ENCODE data around the gene DGKQ. TPM values are rescaled to one million over a fixed set of nuclear protein-coding genes. Genes with fewer than 3 reads are reported as not detected.

DGKQ gene, protein sequence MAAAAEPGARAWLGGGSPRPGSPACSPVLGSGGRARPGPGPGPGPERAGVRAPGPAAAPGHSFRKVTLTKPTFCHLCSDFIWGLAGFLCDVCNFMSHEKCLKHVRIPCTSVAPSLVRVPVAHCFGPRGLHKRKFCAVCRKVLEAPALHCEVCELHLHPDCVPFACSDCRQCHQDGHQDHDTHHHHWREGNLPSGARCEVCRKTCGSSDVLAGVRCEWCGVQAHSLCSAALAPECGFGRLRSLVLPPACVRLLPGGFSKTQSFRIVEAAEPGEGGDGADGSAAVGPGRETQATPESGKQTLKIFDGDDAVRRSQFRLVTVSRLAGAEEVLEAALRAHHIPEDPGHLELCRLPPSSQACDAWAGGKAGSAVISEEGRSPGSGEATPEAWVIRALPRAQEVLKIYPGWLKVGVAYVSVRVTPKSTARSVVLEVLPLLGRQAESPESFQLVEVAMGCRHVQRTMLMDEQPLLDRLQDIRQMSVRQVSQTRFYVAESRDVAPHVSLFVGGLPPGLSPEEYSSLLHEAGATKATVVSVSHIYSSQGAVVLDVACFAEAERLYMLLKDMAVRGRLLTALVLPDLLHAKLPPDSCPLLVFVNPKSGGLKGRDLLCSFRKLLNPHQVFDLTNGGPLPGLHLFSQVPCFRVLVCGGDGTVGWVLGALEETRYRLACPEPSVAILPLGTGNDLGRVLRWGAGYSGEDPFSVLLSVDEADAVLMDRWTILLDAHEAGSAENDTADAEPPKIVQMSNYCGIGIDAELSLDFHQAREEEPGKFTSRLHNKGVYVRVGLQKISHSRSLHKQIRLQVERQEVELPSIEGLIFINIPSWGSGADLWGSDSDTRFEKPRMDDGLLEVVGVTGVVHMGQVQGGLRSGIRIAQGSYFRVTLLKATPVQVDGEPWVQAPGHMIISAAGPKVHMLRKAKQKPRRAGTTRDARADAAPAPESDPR
- 6.5 TPM for polyA plus RNA-seq (ENCODE audit: insufficient read length)

DNA sequence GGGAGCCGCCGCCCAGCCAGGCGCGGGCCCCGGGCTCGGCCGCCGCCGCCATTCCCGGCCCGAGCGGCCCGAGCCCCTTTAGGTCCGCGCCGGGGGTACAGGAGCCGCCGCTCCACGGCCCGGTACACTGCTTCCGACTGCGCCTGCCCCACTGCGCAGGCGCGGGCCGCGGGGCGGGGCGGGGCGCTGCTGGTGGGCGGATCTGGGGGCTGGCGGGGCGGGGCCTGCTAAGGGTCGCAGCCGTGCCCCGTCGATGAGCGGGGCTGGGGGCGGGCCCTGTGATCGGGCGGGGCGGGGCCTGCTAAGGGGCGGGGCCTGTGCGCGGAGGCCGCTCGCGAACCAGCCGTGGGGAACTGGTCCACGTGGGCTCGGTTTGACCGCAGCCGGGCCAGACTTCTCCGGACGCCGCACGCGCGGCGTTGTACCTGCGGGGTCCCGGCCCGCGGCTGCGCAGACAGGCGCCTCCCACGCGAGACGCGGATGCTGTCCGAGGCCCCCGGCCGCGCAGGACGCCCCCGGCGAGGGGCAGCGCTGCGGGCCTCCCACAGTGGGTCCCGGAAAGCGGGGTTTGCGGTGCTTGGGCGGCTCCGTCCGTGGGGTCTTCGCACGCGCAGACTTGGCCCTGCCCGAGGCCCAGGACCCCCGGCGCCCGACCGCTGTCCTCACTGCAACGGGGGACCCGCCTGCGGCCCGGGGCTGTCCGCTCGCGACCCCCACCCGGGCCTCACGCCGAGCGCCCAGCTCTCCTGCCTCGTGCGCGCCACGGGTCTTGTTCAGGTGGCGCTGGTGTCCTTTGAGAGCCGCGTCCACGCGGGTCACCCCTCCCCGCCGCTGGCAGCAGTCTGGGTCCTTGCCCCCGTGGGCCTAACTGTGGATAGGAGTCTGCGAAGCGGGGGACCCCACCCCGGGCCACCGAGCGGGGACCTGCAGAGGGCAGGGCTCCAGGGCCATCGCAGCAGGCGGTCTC is at the start of gene DGKQ:
Gene DGKQ (minus strand): TSS at position 139 of the 967 bp plus-strand sequence. CDS start 87 bp downstream, at position 52.
- DNase-seq = peak; percentile 83

DNA sequence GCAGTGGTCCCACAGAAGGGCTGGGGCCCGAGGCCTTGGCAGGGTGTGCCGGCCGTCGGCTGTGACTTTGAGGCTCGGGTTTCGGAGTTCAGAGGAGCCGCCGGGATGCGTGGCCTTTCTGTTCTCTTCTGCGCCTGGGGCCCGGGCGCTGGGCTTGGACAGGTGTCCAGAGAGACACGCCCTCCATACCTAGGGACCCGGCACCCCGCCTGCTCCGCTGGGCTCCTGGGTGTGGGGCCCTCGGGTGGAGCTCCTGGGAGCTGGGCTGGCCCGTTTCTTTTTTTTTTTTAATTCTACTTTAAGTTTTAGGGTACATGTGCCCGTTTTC is 49.3 kb upstream of the DGKQ start:
- DNase-seq = no peak

DNA sequence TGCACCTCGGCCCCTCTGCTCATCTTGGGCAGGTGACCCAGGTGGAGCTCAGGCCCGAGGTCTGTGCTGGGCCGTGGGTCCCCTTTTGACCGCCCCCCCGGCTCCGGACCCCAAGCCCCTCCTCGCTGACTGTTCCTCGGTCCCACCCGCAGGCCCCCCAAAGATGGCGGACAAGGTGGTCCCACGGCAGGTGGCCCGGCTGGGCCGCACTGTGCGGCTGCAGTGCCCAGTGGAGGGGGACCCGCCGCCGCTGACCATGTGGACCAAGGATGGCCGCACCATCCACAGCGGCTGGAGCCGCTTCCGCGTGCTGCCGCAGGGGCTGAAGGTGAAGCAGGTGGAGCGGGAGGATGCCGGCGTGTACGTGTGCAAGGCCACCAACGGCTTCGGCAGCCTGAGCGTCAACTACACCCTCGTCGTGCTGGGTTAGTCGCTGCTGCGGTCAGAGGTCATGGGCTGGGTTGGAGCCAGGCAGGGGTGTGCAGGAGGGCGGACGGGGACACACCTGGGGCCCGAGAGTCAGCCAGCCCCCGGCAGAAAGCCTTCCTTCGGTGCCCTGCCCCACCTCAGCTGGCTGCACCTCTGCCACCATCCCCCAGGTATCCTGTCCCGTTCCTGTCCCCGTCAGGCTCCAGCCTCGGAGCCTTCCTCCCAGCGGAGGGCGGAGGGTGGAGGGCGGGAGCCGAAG is 48.8 kb upstream of the DGKQ start:
- no peak for DNase-seq

DNA sequence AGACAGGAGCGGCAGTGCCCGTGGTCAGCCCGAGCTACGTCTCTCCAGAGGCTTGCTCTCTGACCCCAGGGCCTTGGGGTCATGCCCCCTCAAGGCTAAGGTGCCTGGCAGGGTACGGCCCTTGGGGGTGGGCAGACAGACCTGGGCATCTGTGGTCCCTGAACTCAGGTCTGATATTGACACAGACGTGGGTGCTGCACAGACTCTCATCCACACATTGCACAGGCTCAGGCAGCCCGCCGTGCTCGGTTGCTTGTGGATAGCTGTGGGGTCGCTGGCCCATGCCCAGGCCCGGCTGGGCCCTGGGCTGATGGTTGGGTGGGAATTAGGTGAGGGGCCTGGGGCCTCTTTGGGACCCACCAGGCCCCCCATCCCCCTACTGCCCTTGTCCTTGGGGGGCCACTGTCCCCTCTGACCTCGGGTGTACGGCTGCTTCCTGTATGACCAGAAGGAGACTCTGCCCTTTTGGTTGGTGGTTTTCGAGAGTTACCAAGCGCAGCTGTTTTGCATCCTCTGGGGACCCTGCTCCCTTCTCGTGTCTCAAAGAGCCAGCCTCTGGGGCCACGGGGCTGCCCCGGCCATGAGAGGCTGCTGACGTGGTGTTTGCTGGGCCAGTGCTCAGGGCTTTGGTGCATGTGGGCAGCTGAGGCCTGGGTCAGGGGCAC is 48.1 kb upstream of the DGKQ start:
- no peak for DNase-seq

DNA sequence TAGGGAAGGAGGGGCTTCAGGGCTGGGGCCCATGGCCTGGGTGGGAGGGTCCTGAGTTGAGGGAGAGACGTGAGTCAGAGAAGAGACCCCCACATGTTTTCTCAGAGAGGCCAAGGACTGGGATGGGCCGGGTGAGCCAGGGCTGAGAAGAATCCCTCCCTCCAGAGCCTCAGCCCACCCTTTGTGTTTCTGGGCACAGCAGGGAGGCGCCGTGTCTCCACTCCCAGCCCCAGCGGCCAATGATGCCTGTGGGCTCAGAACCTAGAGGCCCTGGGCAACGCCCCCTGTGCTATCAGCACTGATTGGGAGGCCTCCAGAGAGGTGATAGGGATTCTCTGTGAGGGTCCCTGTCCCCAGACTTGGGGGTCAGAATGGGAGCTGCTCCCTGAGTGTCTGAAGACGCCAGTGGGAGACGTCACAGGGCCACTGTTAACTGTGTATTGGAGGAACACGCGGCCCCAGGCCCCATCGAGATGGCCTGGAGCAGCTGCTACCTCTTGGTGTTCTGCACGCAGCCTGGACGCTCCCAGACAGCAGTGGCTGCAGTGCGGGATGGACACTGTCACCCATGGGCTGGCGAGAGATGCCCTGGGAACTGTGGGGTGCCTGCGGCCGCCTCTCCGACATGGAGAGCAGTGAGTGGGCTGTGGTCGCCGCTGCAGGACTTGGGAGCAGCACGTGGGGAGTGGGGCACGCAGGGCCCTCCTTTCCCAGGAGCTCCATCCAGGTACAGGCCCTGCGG is 46.5 kb upstream of the DGKQ start:
- no peak for DNase-seq

DNA sequence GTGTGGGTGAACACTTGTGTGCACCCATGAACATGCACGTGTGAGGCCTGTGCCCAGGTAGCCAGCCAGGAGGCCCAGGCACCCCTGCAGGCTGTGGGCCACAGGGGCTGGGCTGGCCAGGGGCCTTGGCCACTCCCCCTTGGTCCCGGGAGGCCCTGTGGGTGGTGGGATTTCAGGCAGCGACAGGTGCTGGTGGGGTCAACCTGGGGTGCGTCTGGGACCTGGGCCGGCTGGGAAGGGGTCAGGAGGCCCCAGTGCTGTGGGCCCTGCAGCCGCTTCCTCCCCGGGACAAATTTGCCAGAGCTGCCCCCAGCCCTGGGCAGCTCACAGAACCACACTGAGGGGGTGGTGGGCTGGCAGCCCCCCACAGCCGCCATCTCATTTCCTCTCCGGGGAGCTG is 46.0 kb upstream of the DGKQ start:
- no peak for DNase-seq

DNA sequence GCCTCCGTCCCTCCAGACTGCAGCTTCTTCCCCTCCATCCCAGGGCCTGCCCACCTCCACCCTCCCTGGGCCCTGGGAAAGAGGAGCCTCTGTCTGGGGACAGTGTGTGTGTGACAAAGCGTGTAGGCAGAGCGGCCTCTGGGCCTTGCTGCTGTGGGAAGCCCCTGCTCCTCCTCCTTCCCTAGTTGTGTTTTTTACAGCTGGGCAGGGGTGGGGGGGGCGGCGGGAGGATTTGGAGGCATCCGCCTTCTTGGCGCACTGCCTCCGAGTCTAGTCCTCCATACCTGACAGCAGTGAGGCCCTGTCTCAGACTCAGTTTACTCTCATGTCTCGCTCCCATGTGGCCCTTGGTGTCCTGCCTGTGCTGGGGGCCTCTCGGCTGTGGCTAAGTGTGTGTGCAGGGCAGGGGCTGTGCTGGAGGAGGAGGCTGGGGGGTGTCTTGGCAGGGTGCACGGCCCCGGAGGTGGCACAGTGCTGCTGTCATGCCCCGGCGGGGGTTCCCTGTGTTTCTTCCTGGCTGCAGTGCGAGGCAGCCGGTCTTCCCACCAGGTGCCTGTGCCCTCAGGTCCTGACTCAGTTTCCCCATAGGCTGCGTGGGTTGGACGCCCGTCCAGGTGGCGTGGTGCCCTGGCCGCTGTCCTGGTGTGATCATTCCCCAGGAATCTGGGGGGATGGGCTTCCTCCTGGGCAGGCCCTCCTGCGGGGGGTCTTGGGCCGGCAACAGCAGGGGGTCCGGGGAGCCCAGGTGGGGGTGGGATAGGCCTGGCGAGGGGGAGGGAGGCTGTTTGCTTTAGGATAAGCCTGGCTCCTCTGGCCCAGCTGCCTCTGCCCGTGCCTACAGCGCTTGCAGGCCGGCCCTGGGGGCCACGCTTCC is 45.0 kb upstream of the DGKQ start:
- no peak for DNase-seq

DNA sequence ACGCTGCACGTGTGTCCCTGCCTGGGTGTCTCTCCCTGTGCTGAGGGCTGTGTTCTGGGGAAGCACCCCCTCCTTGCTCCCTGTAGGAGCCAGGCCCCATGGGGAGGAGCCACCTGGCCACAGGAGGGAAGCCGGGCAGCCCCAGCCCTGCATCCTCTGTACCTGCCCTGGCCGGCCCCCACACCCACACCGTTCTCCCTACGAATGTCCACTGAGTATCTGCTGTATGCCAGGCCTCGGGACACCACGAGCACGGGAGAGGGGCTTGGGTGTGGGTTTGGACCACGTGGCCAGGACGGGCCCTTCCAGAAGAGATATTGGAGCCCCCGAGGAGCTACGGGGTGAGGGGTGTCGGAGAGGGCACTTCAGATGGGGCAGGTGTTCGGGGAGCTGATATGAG is 44.3 kb upstream of the DGKQ start:
- DNase-seq = no peak

DNA sequence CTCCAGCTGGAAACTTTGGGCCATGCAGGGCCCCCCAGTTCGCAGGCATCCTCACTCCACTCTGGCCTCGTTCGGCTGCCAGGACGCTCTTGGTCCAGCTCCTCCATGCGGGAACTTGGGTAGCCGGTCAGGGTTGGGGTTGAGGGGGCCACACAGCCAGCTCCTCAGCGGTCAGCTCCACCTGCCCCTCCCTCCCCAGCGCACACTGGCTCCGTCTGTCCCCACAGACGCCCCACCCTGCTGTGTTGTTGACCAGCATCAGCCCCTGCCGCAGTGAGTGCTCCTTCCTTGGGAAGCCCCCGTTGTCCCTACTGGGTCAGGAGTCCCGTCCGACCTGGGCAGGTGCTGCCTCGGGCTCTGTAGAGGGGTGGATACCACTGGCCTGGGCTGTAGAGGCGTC is 43.8 kb upstream of the DGKQ start:
- no peak for DNase-seq

DNA sequence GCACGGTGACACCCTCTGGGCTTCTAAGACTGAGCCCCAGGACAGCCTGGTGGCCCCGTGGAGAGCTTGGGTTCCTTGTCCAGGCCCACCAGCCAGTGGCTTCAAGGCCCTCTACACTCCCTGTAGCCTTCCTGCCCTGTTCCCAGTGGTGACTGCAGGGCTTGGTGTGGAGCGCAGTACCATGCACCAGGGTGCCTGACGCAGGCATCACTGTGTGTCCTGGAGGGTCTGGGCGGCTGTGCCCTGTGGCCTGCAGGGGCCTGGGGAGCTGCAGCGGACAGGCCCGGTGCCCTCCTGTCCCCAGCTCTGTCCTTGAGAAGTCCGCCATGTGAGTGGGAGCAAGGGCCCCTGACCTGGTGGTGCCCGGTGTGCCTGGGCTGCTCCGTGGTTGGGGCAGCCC is 42.4 kb upstream of the DGKQ start:
- no peak for DNase-seq

DNA sequence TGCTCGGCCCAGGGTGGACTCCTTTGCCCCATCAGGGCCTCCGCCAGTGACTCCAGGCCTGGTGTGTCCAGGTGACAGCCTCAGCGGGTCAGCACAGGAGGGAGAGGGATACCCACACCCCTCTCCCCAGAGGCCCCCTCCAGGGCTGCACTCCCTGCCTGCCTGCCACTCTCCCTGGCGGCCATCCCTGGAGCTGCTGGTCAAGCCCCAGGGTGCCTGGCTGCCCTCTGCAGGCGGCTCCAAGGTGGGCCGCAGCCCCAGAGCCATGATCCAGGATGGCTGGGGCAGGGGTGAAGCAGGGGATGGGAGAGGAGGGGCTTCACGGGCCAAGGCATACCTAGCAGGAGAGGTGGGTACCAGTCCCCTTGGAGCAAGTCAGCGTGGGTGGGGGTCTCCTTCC is 41.8 kb upstream of the DGKQ start:
- no peak for DNase-seq

DNA sequence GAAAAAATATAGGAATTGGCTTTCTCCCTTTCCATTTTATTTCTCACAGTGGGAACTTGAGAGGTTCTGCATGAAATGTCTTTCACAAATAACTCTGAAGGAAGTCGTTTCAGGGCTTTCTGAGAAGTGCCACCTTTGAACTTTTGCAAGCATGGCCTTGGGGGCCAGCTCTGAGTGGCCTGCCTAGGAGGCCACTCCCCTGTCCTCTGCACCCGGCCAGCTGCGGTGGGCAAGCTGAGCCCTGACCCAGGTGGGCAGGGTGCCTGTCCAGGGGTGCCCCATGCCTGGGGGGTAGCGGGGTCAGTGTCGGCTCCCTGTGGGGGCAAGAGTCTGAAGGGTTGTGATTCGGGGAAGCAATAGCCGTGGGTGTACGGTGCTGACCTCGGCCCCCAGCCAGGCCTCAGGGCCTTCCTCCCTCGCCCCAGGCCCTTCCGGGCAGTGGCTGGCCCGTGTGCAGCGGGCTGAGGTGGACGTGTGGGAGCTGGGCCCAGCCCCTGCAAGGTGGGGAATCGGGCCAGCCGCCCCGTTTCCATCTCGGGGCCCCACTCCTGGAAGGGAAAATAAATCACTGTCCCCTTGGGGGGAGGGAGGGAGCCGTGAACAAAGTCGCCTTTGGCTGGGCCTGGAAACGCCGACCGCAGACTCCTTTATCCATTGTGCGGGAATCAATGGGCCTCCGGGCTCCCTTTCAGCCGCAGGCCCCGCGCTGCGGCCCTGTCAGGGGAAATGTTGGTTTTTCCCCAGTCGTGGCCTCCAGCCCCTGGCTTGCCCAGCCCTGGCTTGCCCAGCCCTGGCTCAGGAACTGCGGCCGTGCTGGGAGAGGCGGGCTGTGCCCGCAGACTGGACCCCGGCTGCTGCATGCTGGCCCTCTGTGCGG is 41.2 kb upstream of the DGKQ start:
- no peak for DNase-seq

DNA sequence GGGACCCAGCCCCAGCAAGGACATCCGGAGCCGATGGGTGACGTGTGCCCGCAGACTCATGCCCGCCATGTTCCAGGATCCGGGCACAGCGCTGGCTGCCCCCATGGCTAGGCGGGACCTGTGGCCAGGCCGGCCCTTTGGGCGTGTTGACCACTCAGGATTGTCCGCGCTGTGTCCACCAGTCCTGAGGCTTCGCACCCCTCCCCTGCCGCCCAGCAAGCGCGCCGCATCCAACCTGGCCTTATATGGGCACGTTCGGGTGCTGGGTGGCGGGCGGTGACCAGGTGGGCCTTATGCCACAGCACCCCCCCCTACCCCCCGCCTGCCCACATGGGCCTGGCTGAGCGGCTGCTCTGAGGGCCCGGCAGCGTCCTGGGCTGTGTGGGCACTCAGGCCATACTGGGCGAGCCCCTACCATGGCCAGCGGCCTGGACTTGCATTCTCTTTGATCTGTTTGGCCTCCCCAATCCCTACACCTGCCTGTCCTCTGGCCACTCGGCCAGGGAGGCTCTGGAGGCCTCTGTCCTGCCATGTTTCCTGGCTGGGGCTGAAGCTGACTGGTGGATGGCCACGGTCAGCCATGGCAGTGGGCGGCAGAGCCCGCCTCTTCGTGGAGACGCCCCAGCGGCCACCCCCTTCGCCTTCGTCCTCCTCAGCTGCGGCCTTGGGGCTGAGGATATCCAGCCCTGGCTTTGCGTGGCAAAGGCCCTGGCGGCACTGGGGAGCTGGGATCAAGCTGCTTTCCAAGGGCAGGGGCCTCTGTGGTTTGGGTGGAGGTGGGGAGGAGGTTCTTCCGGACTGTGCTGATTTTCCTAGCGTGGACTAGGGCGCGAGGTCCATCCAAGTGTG is 40.1 kb upstream of the DGKQ start:
- no peak for DNase-seq

DNA sequence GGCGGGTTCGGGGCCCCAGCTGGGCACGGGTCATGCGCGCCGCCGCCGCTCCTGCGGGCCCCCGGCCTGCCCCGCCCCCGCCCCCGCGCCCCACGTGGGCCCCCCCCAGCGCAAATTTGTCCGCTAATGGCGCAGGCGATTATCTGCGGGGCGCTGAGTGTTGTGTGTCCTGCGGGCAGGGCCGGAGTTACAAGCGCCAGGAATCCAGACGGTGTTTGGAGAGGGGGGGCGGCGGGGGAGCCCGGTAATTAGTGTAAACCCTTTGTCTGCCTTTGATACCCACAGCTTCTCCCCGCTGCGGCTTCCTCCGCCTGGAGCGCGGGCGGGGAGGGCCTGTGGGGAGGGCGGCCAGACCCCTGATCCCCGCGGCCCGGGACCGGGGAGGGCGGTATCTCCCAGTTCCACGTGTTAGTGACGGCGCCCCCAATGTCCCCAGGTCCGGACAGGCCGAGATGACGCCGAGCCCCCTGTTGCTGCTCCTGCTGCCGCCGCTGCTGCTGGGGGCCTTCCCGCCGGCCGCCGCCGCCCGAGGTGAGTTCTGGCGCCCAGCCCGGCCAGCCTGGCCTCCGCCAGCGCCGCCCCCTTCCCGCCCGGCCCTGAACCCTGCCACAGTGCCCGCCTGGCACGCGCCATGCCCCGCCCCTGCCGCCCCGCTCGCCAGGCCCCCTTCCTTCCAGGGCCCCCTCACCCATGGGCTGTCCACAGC is 38.8 kb upstream of the DGKQ start:
- DNase-seq = no peak

DNA sequence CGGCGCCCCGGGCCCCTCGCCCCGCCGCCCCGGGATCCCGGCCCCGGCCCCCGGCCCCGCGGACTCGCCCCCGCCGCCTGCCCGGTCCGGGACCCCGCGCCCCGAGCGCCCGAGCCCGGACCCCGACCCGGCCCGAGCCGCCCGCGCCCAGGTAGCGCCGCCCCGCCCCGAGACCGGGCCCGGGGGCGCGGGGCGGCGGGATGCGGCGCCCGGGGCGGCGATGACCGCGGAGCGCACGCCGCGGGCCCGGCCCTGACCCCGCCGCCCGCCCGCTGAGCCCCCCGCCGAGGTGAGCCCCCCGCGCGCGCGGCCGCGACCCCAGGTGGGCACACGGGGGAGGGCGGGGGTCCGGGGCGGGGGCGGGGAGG is 38.3 kb upstream of the DGKQ start:
- DNase-seq = no peak

DNA sequence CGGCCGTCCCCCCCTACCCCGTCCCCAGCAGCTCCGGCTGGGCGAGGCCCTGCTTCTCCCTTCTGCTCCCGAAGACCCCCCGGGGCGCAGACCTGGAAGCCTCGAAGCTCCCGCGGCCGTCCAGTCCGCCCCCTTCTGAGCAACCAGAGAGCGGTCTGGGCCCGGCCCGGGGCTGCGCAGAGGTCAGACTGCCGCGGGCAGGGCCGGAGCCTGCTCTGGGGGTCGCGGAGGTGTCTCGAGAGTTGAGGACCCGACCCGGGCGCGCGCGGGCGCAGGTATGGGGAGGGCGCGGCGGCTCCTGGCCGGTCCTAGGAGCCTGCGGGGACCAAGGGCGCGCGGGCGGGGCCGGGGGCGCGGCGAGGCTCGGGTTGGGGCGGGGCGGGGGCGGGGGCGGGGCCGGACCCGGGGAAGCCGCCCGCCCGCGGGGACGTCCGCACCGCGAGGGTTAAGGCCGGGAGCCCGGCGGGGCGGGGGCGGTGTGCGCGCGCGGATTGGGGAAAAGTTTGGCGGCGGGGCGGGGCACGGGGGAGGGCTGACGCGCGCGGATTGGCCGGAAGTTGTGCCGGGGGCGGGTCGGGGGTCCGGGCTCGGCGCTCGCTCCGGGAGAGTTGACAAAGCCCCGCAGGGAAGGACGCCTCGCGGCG is 37.8 kb upstream of the DGKQ start, which contains the start of gene FGFRL1:
Gene FGFRL1 (plus strand): TSS at position 605 of the 644 bp plus-strand sequence. CDS start 860 bp downstream, outside the sequence.
- DNase-seq = peak; percentile 93

All from hindlimb muscle (tissue), 1 donor.